SK-N-MC (cell line): ENCODE results near the gene CYTH2.

Experiments
- EZH2 ChIP-seq: fragments of 200-600 bp; sonication (generic); IDR thresholded peaks from one replicate; pipeline ENCODE4 v1.6.1; 2017; ENCODE audit warnings: antibody characterized with exemption
- FOXP2 ChIP-seq: optimal IDR thresholded peaks from 2 replicates; pipeline ENCODE3; 2011; ENCODE audit warnings: mild to moderate bottlenecking, moderate library complexity; ENCODE audit not compliant: insufficient read depth; ENCODE audit errors: extremely low read length, control extremely low read depth
- POLR2AphosphoS5 ChIP-seq: IDR thresholded peaks from 2 replicates; pipeline ENCODE4 v1.6.1; 2012; ENCODE audit warnings: mild to moderate bottlenecking, low read depth, low read length, borderline replicate concordance

DNA sequence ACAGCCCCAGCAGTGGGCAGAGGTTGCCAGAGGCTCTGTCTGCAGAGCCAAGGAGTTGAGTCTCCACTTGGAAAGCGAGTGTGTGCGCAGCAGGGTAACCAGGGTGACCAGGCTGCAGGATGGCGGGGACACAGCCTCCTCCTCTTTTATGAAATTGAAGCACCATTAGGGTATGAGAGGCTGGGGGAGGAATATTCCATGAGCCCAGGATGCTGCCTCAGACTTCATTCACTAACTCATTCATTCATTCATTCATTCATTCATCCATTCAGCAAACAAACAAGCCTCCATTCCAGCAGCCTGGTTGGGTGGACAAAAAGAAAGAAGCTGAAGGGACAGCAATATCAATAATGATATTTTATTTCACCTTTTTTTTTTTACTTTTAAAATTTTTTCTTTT, 49.0 kb downstream of the CYTH2 start:
- TF ChIP-seq EZH2 (no peak), POLR2AphosphoS5 (no peak), FOXP2 (no peak)
